GM13976 (cell line): ENCODE results near the gene PRKAG2.
A peak's percentile ranks its signal among the peaks of the same experiment; 100 is the strongest.
"Not testable (repeated sequence)": the region's sequence is repeated elsewhere in the genome, so short reads cannot be mapped to it uniquely, and the experiment has no call there.

ENCODE experiments used
- DNase-seq: peaks from one replicate; pipeline ENCODE4 v3.0.0; 2012; ENCODE audit warnings: low spot score
- CTCF ChIP-seq: IDR thresholded peaks from 2 replicates; pipeline ENCODE4 v1.5.1; 2012; ENCODE audit warnings: borderline replicate concordance, mild to moderate bottlenecking; ENCODE audit not compliant: insufficient read depth; ENCODE audit errors: extremely low read depth, missing control alignments, control extremely low read depth
- in situ Hi-C: fragments of 300-500 bp; cut with MboI; formaldehyde crosslinking; loops from one replicate; pipeline ENCODE4 v1.12.0; 2022; ENCODE audit warnings: low sequenced_read_pairs, mixed read lengths, inconsistent platforms; ENCODE audit not compliant: unreplicated experiment

Gene PRKAG2

GRCh38 chr7:151524331-151524730 is 352.6 kb downstream of the PRKAG2 start:
- no peak for DNase-seq
- in situ Hi-C loops: no loop called here
- no peak for TF ChIP-seq CTCF

- peak; percentile 44 for DNase-seq
- TF ChIP-seq CTCF: no peak
- in situ Hi-C loops: no loop called here
These were observed 356.3 kb downstream of the PRKAG2 start for GRCh38 chr7:151520419-151521261.

GRCh38 chr7:151519765-151520418 is 357.0 kb downstream of the PRKAG2 start, which contains the start of gene RHEB:
RHEB (minus strand) TSS chr7:151519895; CDS start chr7:151519511, 384 bp downstream.
- DNase-seq: peak; percentile 96
- in situ Hi-C loops: no loop called here

GRCh38 chr7:151518947-151519764 is 357.8 kb downstream of the PRKAG2 start:
- DNase-seq: peak; percentile 68
- TF ChIP-seq CTCF: peak; percentile 31
- in situ Hi-C loops: not testable (repeated sequence)

More at GRCh38 chr7:151519765-151520418, 357.0 kb downstream of the PRKAG2 start, which contains the start of gene RHEB:
- no peak for TF ChIP-seq CTCF

GRCh38 chr7:151518105-151518946 is 358.6 kb downstream of the PRKAG2 start:
- no peak for TF ChIP-seq CTCF
- in situ Hi-C loops: no loop called here
- no peak for DNase-seq
